ENCODE results near the gene CIAO2B.
"Not testable (repeated sequence)": the region's sequence is repeated elsewhere in the genome, so short reads cannot be mapped to it uniquely, and the experiment has no call there.

CIAO2B gene

GRCh38 chr16:66934138-66934838 lies at the start of gene CIAO2B:
Gene CIAO2B (minus strand): TSS chr16:66934402. CDS start chr16:66934364, 38 bp downstream.
- DNase-seq, result peak; percentile 57 to 74

- DNase-seq, result no peak
Observed at GRCh38 chr16:66983033-66983432, 48.8 kb upstream of the CIAO2B start.

GRCh38 chr16:66979011-66979717 lies 45.0 kb upstream of the CIAO2B start:
- DNase-seq, result no peak

GRCh38 chr16:66977341-66978113 lies 43.3 kb upstream of the CIAO2B start:
- peak; percentile 65 to 90 for DNase-seq

- no peak for DNase-seq
Observed at GRCh38 chr16:66976746-66977145, 42.5 kb upstream of the CIAO2B start.

- no peak for DNase-seq
Observed at GRCh38 chr16:66975302-66975893, 41.2 kb upstream of the CIAO2B start.

- DNase-seq, result not testable (repeated sequence)
Observed at GRCh38 chr16:66974932-66975246, 40.7 kb upstream of the CIAO2B start.

- not testable (repeated sequence) for DNase-seq
Observed at GRCh38 chr16:66974156-66974931, 40.1 kb upstream of the CIAO2B start.

- DNase-seq, result no peak
Observed at GRCh38 chr16:66973716-66974115, 39.5 kb upstream of the CIAO2B start.

GRCh38 chr16:66972983-66973382 lies 38.8 kb upstream of the CIAO2B start:
- DNase-seq, result no peak

GRCh38 chr16:66970775-66971720 lies 36.8 kb upstream of the CIAO2B start:
- no peak for DNase-seq

GRCh38 chr16:66968847-66969246 lies 34.6 kb upstream of the CIAO2B start:
- no peak for DNase-seq

- no peak for DNase-seq
Observed at GRCh38 chr16:66964049-66964448, 29.8 kb upstream of the CIAO2B start.

GRCh38 chr16:66961914-66962313 lies 27.7 kb upstream of the CIAO2B start:
- DNase-seq, result no peak

- peak; percentile 5 to 46 for DNase-seq
Observed at GRCh38 chr16:66961065-66961744, 27.0 kb upstream of the CIAO2B start, which contains the start of gene CES3. Gene CES3 (plus strand): TSS chr16:66961266. CDS start chr16:66961308, 42 bp downstream.

GRCh38 chr16:66960270-66960669 lies 26.1 kb upstream of the CIAO2B start:
- no peak for DNase-seq

- no peak for DNase-seq
Observed at GRCh38 chr16:66959704-66960161, 25.5 kb upstream of the CIAO2B start.

- no peak for DNase-seq
Observed at GRCh38 chr16:66958857-66959703, 24.9 kb upstream of the CIAO2B start.

GRCh38 chr16:66956154-66956457 lies 21.9 kb upstream of the CIAO2B start:
- DNase-seq, result not testable (repeated sequence)
